NK-92 treated with Interleukin-12 subunit alpha and Interleukin-12 subunit beta, amount 100 ng/mL, for 24 hours (cell line): ENCODE data around the gene EXOC2.

Experiments used
- DNase-seq: peaks from one replicate; lab custom pipeline; 2025; lab: John Stamatoyannopoulos, UW

The EXOC2 gene

GRCh38 chr6:692858-693722 lies at the start of gene EXOC2:
Gene EXOC2 (minus strand): TSS chr6:693139. CDS start chr6:637818, 55,321 bp downstream.
- DNase-seq: peak; percentile 69

- no peak for DNase-seq
Measured at GRCh38 chr6:741410-742339, 48.7 kb upstream of the EXOC2 start.

GRCh38 chr6:736657-737446 lies 43.9 kb upstream of the EXOC2 start:
- no peak for DNase-seq

- no peak for DNase-seq
Measured at GRCh38 chr6:733431-734219, 40.7 kb upstream of the EXOC2 start.

- no peak for DNase-seq
Measured at GRCh38 chr6:731924-732323, 39.0 kb upstream of the EXOC2 start.

DNA sequence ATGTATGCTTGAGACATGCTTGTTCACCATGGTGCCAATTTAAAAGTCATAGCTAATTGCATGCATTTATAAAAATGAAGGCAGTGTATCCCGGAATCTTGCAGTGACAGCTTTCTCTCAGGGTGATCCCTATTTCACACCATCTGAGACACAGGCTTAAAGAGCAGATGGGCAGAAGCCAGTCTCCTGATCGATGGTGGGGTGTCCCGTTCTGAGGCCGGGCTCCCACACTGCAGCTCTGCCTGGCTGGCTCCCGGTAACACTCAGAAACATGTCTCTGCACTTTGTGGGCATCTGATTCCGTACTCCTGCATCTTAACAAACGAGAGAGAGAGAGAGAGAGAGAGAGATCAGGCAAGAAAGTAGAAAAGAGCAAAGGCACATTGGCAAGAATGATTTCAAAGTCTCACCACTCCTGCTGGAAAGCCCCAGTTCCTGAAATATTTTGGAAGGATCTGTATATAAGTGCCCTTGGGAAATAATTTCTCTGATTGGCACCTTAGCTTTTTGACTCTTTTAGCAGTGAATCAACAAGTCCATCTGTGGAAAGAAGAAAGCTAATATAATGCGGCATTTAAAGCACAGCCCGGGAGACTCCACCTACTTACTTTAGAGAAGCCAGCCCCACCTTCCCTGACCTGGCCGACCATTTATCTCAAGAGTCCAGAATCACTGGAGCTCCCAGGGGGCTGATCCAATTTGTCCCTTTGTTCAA lies 36.8 kb upstream of the EXOC2 start:
- no peak for DNase-seq

DNA sequence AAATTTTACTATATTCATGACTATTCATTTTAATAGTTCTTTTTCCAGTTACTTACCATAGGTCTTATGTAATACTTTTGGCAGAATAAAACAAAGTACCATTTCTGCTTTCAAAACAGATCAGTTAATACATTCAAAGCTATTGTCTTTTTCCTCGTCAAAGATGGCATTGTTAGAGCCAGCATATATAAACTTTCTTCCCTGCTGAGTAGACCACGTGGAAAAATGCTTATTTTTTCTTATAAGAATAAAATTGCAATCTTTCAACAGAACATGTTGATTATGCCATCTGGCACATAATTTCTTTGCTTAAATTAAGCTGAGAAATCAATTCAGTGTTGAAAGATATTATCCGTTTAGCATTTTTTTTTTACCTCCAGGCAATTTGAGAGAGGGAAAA lies 34.9 kb upstream of the EXOC2 start:
- no peak for DNase-seq

DNA sequence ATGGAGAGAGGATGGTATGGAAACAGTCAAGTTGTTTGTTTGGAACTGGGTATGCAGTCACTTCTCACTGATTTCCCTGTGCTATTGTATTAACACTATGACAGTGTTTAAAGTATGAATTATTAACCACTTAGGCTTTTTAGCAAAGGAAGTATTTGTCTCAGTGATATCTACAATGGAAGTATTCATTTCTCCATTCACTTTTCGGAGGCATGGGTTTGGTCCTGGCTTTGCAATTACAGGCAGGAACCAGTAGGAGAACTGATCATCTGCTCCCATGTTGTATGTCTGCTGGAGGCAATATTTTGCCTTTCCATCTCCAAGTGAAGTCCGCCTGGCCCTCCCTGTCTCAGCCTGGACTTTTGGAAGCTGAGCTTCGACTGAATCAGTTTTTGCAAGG lies 30.6 kb upstream of the EXOC2 start:
- no peak for DNase-seq

DNA sequence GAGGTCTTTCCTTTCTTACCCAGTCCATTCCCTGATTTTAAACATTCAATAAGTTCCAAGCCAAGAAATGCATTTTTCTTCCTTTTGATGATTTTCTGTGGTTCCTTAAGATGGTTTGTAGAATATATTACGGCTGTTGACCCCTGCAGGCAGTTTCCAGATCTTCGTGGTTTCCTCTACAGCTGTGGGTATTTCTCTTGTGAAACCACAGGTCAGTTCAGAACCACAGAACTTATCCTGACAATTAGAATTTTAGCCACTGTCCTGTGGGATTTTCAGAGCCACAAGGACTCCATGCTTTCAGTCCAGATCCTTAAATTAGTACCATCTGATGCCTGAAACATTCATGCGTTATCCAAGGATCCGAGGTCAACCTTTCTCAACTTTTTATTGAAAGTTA lies 29.7 kb upstream of the EXOC2 start:
- no peak for DNase-seq

DNA sequence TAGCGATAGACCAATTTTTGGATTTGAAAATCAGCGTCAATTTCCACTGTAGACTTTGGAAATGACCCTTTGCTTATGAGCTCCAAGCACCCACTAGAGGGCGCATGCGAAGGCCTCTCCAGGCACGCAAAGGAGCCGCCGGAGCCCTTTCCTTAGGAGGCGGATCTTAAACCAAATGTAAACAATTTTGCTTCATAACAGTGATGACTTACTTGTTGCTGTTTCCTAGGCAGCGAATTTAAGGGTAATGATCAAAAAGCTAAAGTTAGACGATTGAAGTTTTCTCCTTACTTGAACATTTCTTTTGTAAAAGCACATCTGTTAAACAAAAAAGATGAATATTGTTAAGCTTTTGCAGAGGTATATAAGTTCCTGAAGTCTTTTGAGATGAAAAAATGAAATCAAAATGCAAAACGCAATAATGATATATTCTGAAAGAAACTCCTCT lies 29.2 kb upstream of the EXOC2 start:
- peak; percentile 54 for DNase-seq

GRCh38 chr6:718345-718744 lies 25.4 kb upstream of the EXOC2 start:
- DNase-seq: no peak

GRCh38 chr6:717135-717534 lies 24.2 kb upstream of the EXOC2 start:
- no peak for DNase-seq

- DNase-seq: no peak
Measured at GRCh38 chr6:715709-716491, 23.0 kb upstream of the EXOC2 start.

DNA sequence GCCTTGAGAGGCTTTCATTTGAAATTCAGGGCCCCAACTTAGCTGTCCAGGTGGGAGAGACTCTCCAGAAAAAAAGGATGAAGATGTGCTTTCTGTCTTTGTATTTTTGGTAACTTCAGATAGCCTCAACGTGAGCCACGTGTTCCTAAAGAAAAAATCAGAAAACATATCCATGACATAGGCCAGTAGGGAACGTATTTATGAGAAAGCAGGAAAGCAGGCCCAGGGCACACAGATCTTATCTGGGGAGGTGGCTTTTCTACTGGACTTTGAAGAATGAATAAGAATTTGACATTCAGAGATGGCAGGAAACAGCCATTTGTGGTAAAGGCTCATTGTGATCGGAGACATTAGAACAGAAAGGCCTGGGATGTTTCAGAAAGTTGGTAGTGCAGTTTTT lies 21.2 kb upstream of the EXOC2 start:
- DNase-seq: no peak

DNA sequence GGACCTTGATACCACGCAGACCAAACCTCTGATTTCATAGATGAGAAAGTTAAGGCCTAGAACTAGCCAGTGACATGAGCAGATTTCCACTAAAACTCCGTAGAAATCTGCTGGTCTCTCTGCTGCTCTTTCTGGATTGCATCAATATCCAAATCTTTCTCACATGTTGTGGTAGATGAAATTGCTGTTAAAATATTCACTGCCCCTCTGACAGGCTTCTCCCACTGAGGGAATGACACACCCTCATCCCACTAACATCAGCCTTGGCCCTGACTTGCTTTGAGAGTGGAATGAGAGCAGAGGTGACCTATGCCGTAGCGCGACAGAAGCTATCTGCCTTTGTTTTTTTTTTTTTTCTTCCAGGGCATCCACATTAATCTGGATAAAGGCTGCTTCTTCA lies 20.4 kb upstream of the EXOC2 start:
- no peak for DNase-seq

DNA sequence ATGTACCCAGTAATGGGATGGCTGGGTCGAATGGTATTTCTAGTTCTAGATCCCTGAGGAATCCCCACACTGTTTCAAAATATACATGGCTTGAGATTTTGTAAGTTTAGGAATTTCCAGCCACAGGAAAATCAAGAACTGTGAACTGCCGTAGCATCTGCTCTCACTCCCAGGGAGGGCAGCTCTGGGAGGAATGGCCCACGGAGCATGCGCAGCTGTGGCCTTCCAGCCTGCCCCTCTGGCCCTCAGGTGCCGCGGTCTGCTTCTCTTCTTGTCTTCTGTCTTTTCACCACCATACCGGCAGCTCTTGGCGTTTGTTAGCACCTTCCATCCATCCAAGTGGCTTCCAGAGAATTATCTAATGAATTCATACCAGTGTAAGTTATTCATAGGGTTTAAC lies 19.9 kb upstream of the EXOC2 start:
- no peak for DNase-seq

DNA sequence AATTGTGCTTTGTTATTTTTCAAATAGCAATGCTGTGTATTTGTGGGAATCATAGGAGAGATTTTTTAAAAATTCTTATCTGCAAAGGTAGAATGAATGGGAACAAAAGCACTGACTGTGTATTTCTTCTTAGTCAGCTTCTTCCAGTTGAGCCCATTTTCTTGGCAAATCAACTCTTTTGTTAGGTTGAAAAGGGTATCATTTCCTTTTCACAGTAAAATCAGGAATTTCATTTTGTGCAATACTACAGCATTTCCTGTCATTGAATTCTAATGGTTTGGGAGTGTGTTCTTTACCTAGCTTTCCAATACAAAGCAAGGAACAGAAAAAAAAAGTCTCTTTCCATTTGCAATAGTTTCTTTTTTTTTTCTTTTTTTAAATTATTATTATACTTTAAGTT lies 19.0 kb upstream of the EXOC2 start:
- no peak for DNase-seq

GRCh38 chr6:710601-711571 lies 17.9 kb upstream of the EXOC2 start:
- DNase-seq: peak; percentile 70
